ENCODE measurements around the gene MYO5A. TPM values are rescaled to one million over a fixed set of nuclear protein-coding genes. Genes with fewer than 3 reads are reported as not detected.

MYO5A gene
- total RNA-seq, 2 experiments from 2014 or later, result 30.3 to 43.2 TPM

GRCh38 chr15:52329150-52329549 is 199.5 kb downstream of the MYO5A start:
- no peaks in the 10 kb centered on the region for H3K9me3 Mint-ChIP-seq (ENCODE audit: low read depth)
- CTCF ChIA-PET, result interaction anchor here (0.9 to 2.8 kb wide), 5 partner anchors 68 to 407 kb away, joined by 3 to 21 read pairs (median 6); no protein-coding TSS in a partner anchor

GRCh38 chr15:52328680-52329079 is 200.0 kb downstream of the MYO5A start:
- no peak for DNase-seq
- no peak overlapping the region for H3K4me3 Mint-ChIP-seq

More at GRCh38 chr15:52329150-52329549, 199.5 kb downstream of the MYO5A start:
- Mint-ChIP-seq H3K4me1 (peaks cover 31% of the 10 kb centered on the region), H3K4me3 (no peak overlapping the region), H3K27me3 (no peaks in the 10 kb centered on the region), H3K36me3 (peaks cover 23% of the 10 kb centered on the region), H3K27ac (no peak overlapping the region)
- DNase-seq (no peak), ATAC-seq (no peak)

GRCh38 chr15:52326756-52327155 is 201.9 kb downstream of the MYO5A start:
- Mint-ChIP-seq H3K4me3 (no peak overlapping the region), H3K27me3 (no peaks in the 10 kb centered on the region), H3K36me3 (peaks cover 30% of the 10 kb centered on the region), H3K4me1 (peaks cover 16% of the 10 kb centered on the region), H3K27ac (no peak overlapping the region), H3K9me3 (ENCODE audit: low read depth) (no peaks in the 10 kb centered on the region)
- ATAC-seq (no peak), DNase-seq (no peak)
- CTCF ChIA-PET, result interaction anchor here (2.8 kb wide), 1 partner anchor 71 kb away, joined by 21 read pairs; no protein-coding TSS in a partner anchor

More at GRCh38 chr15:52328680-52329079, 200.0 kb downstream of the MYO5A start:
- CTCF ChIA-PET, result interaction anchor here (0.9 to 2.8 kb wide), 7 partner anchors 8 to 407 kb away, joined by 3 to 21 read pairs (median 3); no protein-coding TSS in a partner anchor
- Mint-ChIP-seq H3K27ac (no peak overlapping the region), H3K27me3 (no peaks in the 10 kb centered on the region), H3K36me3 (peaks cover 24% of the 10 kb centered on the region), H3K9me3 (ENCODE audit: low read depth) (no peaks in the 10 kb centered on the region), H3K4me1 (peaks cover 31% of the 10 kb centered on the region)
- ATAC-seq, result no peak

GRCh38 chr15:52324109-52324508 is 204.6 kb downstream of the MYO5A start:
- no peak overlapping the region for H3K27ac Mint-ChIP-seq
- H3K9me3 Mint-ChIP-seq (ENCODE audit: low read depth), result no peaks in the 10 kb centered on the region
- ATAC-seq (no peak), DNase-seq (no peak)
- H3K27me3 Mint-ChIP-seq, result no peaks in the 10 kb centered on the region
- no peaks in the 10 kb centered on the region for H3K4me1 Mint-ChIP-seq
- no peak overlapping the region for H3K4me3 Mint-ChIP-seq
- peaks cover 32% of the 10 kb centered on the region for H3K36me3 Mint-ChIP-seq
- CTCF ChIA-PET, result interaction anchor here (1.0 kb wide), 1 partner anchor 410 kb away, joined by 4 read pairs; no protein-coding TSS in a partner anchor

DNA sequence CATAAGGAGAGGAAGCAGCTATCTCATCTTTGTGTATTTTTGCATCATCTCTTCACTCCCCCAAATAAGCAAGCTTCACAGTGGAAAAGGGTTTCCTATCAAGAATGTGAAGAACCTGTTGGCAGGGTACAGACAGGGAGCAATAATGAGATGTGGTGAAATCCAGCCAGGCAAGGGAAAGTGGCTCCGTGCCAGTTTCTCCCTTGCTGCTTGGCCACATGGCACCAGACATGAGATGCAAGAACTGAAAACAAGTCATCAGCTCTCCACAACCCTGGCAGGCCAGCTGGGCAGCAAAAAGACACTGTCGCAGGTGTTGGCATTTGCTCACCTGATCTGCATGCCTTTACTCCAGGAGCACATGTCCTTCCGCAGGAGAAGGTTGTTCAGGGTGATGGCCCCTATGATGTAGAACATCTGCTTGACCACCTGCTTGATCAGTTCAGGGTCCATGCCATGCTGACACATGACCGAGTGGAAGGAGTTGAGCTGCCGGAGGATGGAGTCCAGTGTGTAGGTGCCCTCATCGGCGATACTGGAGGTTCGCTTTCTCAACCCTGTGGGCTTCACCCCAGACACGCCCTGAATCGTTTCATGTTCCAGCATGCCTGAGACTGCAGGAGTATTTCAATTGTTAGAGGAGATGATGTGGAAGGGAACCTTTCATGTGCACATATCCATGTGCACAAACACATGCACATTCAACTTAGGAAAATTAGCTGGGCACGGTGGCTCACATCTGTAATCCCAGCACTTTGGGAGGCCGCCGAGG is 209.8 kb downstream of the MYO5A start:
- peaks cover 39% of the 10 kb centered on the region for H3K36me3 Mint-ChIP-seq
- DNase-seq (no peak), ATAC-seq (no peak)
- H3K4me3 Mint-ChIP-seq, result no peak overlapping the region
- H3K27me3 Mint-ChIP-seq, result no peaks in the 10 kb centered on the region
- no peak overlapping the region for H3K27ac Mint-ChIP-seq
- H3K9me3 Mint-ChIP-seq (ENCODE audit: low read depth), result no peaks in the 10 kb centered on the region
- CTCF ChIA-PET, result interaction anchor here (0.5 to 1.1 kb wide), 3 partner anchors 12 to 188 kb away, joined by 3 read pairs; no protein-coding TSS in a partner anchor
- H3K4me1 Mint-ChIP-seq, result no peaks in the 10 kb centered on the region

DNA sequence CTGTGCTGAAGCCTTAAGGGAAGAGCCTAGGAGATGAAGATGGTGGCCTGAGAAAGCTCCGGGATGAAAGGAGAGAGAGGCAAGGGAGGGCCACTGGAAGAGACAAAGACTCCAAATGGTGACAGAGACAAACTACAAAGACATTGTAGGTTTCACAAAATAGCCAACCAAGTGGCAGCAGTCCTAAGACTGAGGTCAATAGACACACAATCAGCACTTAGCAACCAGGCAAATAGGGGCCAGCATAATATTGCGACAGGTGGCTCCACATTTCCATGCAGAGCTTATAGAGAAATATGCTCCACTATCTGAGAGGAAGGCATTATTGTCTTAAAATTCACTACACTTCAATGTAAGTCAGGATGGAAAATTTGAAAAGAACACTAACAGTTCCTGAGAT is 211.0 kb downstream of the MYO5A start:
- peaks cover 37% of the 10 kb centered on the region for H3K36me3 Mint-ChIP-seq
- no peak overlapping the region for H3K27ac Mint-ChIP-seq
- CTCF ChIA-PET, result interaction anchor here (0.8 to 1.4 kb wide), 3 partner anchors 14 to 418 kb away, joined by 3 read pairs; no protein-coding TSS in a partner anchor
- ATAC-seq (no peak), DNase-seq (no peak)
- no peak overlapping the region for H3K4me3 Mint-ChIP-seq
- H3K27me3 Mint-ChIP-seq, result no peaks in the 10 kb centered on the region
- H3K9me3 Mint-ChIP-seq (ENCODE audit: low read depth), result no peaks in the 10 kb centered on the region
- H3K4me1 Mint-ChIP-seq, result no peaks in the 10 kb centered on the region

DNA sequence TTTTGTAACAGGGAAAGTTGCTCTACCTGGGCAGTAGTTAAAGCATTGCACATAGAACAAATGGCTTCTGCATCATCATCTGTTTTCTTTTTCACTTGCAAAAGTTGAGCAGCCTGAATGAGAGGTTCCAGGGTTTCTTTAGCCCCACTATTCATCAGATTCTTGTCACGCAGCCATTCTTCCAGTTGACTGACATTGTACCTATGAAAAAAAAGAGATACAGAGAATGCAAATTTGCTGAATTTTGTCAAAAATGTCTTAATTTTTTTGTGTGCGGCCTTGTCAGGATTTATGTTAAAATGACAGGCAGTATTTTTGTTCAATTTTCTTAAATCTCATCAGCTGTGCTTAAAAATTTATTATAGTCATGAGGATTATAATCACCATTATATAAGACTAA is 211.7 kb downstream of the MYO5A start:
- DNase-seq, result no peak
- Mint-ChIP-seq H3K4me1 (no peaks in the 10 kb centered on the region), H3K27me3 (no peaks in the 10 kb centered on the region), H3K4me3 (no peak overlapping the region), H3K9me3 (ENCODE audit: low read depth) (no peaks in the 10 kb centered on the region), H3K36me3 (peaks cover 37% of the 10 kb centered on the region), H3K27ac (no peak overlapping the region)
- no peak for ATAC-seq
- CTCF ChIA-PET, result interaction anchor here (1.2 to 1.4 kb wide), 2 partner anchors 14 to 418 kb away, joined by 3 read pairs; no protein-coding TSS in a partner anchor

DNA sequence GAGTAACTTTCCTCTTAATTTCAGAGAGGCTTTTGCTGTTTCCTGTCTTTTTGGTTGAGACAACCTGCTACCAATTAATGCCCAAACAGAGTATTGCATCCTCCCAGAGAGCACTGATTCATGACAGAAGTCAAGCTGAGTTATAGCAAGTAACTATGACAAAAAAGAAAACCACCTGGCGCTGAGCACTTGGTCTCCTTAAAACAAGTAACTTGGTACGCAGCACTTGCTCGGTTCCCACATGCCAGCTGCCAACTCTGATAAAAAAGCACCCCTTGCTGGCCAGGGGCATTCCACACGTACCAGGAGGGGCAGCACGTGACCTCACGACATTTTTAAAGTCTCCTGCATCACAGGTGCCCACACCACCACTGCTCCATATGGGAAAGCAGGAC is 219.5 kb downstream of the MYO5A start:
- H3K27me3 Mint-ChIP-seq, result no peaks in the 10 kb centered on the region
- H3K4me3 Mint-ChIP-seq, result no peak overlapping the region
- H3K36me3 Mint-ChIP-seq, result peaks cover 16% of the 10 kb centered on the region
- H3K9me3 Mint-ChIP-seq (ENCODE audit: low read depth), result no peaks in the 10 kb centered on the region
- H3K27ac Mint-ChIP-seq, result no peak overlapping the region
- no peak for DNase-seq
- ATAC-seq, result no peak
- CTCF ChIA-PET, result interaction anchor here (1.2 kb wide), 1 partner anchor 67 kb away, joined by 3 read pairs; no protein-coding TSS in a partner anchor
- peaks cover 4% of the 10 kb centered on the region for H3K4me1 Mint-ChIP-seq

GRCh38 chr15:52308446-52309153 is 220.1 kb downstream of the MYO5A start:
- no peak overlapping the region for H3K4me3 Mint-ChIP-seq
- DNase-seq, result no peak
- peaks cover 10% of the 10 kb centered on the region for H3K4me1 Mint-ChIP-seq
- no peaks in the 10 kb centered on the region for H3K9me3 Mint-ChIP-seq (ENCODE audit: low read depth)
- CTCF ChIA-PET, result interaction anchor here (1.2 kb wide), 1 partner anchor 67 kb away, joined by 3 read pairs; no protein-coding TSS in a partner anchor
- peaks cover 13% of the 10 kb centered on the region for H3K36me3 Mint-ChIP-seq
- H3K27ac Mint-ChIP-seq, result no peak overlapping the region
- H3K27me3 Mint-ChIP-seq, result no peaks in the 10 kb centered on the region
- ATAC-seq, result no peak

DNA sequence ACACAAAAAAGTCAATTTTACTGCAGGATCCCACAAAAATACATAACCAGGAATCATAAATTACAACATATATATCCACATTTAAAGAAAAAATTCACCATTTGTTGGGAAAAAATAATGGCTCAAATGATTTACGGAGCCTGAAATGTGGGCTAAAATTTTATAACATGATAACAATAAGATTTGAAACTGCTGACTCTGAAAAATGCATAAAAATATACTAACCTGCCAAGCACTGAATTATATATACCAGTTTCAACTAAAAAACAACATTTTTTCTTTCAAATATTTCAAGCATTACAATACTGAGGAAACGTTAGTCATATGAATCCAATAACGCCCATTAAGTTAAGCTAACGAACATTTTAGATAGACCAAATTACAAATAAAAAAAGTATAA is 220.8 kb downstream of the MYO5A start:
- Mint-ChIP-seq H3K27ac (no peak overlapping the region), H3K4me3 (no peak overlapping the region), H3K27me3 (no peaks in the 10 kb centered on the region), H3K9me3 (ENCODE audit: low read depth) (no peaks in the 10 kb centered on the region), H3K36me3 (peaks cover 10% of the 10 kb centered on the region), H3K4me1 (peaks cover 17% of the 10 kb centered on the region)
- DNase-seq (no peak), ATAC-seq (no peak)
- CTCF ChIA-PET, result no interaction called here

DNA sequence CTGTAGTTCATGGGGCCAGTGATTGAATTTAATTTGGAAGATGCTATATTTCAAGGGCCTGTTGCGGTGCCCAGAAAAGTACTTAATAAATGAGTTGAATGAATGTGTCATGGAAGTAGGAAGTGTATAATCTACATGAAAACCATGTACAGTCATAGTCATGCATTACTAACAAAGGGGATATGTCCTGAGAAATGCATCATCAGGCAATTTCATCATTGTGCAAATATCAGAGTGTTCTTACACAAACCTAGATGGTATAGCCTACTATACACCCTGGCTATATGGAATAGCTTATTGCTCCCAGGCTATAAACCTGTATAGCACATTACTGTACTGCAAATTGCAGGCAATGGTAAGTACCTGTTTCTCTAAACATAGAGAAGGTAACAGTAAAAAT is 222.4 kb downstream of the MYO5A start:
- Mint-ChIP-seq H3K27me3 (no peaks in the 10 kb centered on the region), H3K4me3 (no peak overlapping the region), H3K4me1 (peaks cover 20% of the 10 kb centered on the region), H3K36me3 (peaks cover 10% of the 10 kb centered on the region), H3K9me3 (ENCODE audit: low read depth) (no peaks in the 10 kb centered on the region), H3K27ac (no peak overlapping the region)
- no peak for ATAC-seq
- CTCF ChIA-PET, result no interaction called here
- DNase-seq, result no peak

DNA sequence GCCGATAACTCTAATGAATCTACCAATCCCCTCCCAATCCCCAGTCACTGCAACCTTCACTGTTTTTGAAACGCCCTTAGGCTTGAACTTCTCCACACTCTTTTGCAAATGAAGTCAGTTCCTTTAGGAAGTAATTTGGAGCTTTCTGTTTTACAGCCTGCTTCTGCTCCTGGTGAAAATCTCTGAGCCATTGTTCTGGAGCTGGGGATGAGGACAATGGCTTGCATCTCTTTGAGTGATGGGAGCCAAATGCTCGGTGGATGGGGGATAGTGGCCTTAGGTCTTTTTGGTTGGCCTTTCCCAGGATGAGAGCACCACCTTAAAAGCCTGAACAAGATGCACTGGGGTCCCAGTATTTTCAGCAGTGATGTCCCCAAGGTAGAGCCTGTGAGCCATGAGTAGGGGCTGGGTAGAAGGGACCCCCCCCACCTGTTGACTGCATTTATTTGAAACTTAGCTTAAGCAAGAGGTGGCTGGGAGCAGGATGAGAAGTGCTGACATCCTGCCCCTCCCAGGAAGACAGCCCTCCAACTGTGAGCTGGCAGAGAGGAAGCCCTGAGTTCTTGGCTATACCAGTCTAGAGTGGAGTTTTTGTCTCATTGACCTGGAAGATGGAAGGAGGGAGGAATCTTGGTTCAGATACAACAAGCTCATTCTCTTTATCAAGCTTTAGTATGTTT is 225.4 kb downstream of the MYO5A start:
- peak overlapping the region; percentile 32 for H3K27ac Mint-ChIP-seq

More for the DNA sequence above, 225.4 kb downstream of the MYO5A start:
- no peak overlapping the region for H3K4me3 Mint-ChIP-seq
- peaks cover 8% of the 10 kb centered on the region for H3K36me3 Mint-ChIP-seq
- peaks cover 6% of the 10 kb centered on the region for H3K27me3 Mint-ChIP-seq
- CTCF ChIA-PET, result interaction anchor here (0.6 to 1.3 kb wide), 3 partner anchors 41 to 49 kb away, joined by 3 to 4 read pairs (median 3); no protein-coding TSS in a partner anchor
- DNase-seq, result no peak
- ATAC-seq, result no peak
- H3K4me1 Mint-ChIP-seq, result peaks cover 16% of the 10 kb centered on the region
- H3K9me3 Mint-ChIP-seq (ENCODE audit: low read depth), result no peaks in the 10 kb centered on the region

All from activated CD8-positive, alpha-beta memory T cell treated with anti-CD3 and anti-CD28 coated beads, Interleukin-2, amount 10 ng/mL, durations not matched to agents 7 days and 5 days (primary cell).